HepG2 (cell line): ENCODE measurements around the gene HSPA1B. TPM values are rescaled to one million over a fixed set of nuclear protein-coding genes. Genes with fewer than 3 reads are reported as not detected.

ENCODE experiments used
- BRD4 ChIP-seq: sonication (generic); formaldehyde crosslinking; IDR thresholded peaks from 2 replicates; pipeline ENCODE4 v1.4.0; 2020; ENCODE audit warnings: missing genetic modification reagents
- CREB1 ChIP-seq, 2 experiments: fragments of 450-650 bp in 1 of 2; IDR thresholded peaks; 2 replicates each; pipeline ENCODE4 v1.6.1; 2016 to 2017; ENCODE audit warnings: control low read depth in 1 of 2, mild to moderate bottlenecking in 1 of 2, missing compliant biosample characterization in 1 of 2, missing genetic modification characterization in 1 of 2
- GFI1 ChIP-seq: sonication (generic); formaldehyde crosslinking; IDR thresholded peaks from 2 replicates; pipeline ENCODE4 v1.5.0; 2020; ENCODE audit warnings: missing genetic modification reagents, mild to moderate bottlenecking, borderline replicate concordance
- HNRNPUL1 ChIP-seq: fragments of 200-400 bp; formaldehyde crosslinking; IDR thresholded peaks from 2 replicates; pipeline ENCODE4 v1.6.1; 2017; ENCODE audit warnings: low read depth, mild to moderate bottlenecking, low read length, moderate library complexity
- HOXD1 ChIP-seq: sonication (generic); formaldehyde crosslinking; IDR thresholded peaks from 2 replicates; pipeline ENCODE4 v1.5.0; 2020; ENCODE audit warnings: missing genetic modification reagents
- NRL ChIP-seq: sonication (generic); formaldehyde crosslinking; IDR thresholded peaks from 2 replicates; pipeline ENCODE4 v1.5.0; 2020; ENCODE audit warnings: missing genetic modification reagents, mild to moderate bottlenecking, moderate library complexity, borderline replicate concordance
- PAX8 ChIP-seq: sonication (generic); formaldehyde crosslinking; IDR thresholded peaks from 2 replicates; pipeline ENCODE4 v1.8.0; 2022; ENCODE audit warnings: mild to moderate bottlenecking, missing genetic modification reagents, borderline replicate concordance
- PHF21A ChIP-seq: sonication (generic); formaldehyde crosslinking; IDR thresholded peaks from 2 replicates; pipeline ENCODE4 v1.5.0; 2020; ENCODE audit warnings: mild to moderate bottlenecking, missing genetic modification reagents
- THYN1 ChIP-seq: sonication (generic); formaldehyde crosslinking; IDR thresholded peaks from 2 replicates; pipeline ENCODE4 v1.8.1; 2023; ENCODE audit warnings: low read depth, mild to moderate bottlenecking, moderate library complexity, missing genetic modification reagents, borderline replicate concordance
- ZNF317 ChIP-seq: sonication (generic); formaldehyde crosslinking; IDR thresholded peaks from 2 replicates; pipeline ENCODE4 v1.5.0; 2020; ENCODE audit warnings: mild to moderate bottlenecking, missing genetic modification reagents
- ZNF326 ChIP-seq: sonication (generic); formaldehyde crosslinking; IDR thresholded peaks from 2 replicates; pipeline ENCODE4 v1.4.0; 2020; ENCODE audit warnings: missing genetic modification reagents, borderline replicate concordance
- ZNF549 ChIP-seq: sonication (generic); formaldehyde crosslinking; IDR thresholded peaks from 2 replicates; pipeline ENCODE4 v1.5.0; 2020; ENCODE audit warnings: missing genetic modification reagents
- ZNF556 ChIP-seq: sonication (generic); formaldehyde crosslinking; IDR thresholded peaks from 2 replicates; pipeline ENCODE4 v1.4.0; 2020; ENCODE audit warnings: mild to moderate bottlenecking, missing genetic modification reagents, borderline replicate concordance
- ZNF570 ChIP-seq: sonication (generic); formaldehyde crosslinking; IDR thresholded peaks from 2 replicates; pipeline ENCODE4 v1.4.0; 2020; ENCODE audit warnings: mild to moderate bottlenecking, missing genetic modification reagents, borderline replicate concordance
- ZNF589 ChIP-seq: sonication (generic); formaldehyde crosslinking; conservative IDR thresholded peaks from 2 replicates; pipeline ENCODE4 v1.8.0; 2022; ENCODE audit warnings: mild to moderate bottlenecking, moderate library complexity, missing genetic modification reagents
- polyA plus RNA-seq, 8 experiments: library from polyadenylated mRNA; depleted of rRNA in 3 of 8; stranded (reverse) in 7 of 8; unstranded in 1 of 8; fragments of >200 nt; fragmentation: Illumina TruSeq in 4 of 8; extraction: Trizol in 4 of 8; gene quantifications; 2 replicates each; pipeline versions ENCODE4 v1.2.1 to v1.2.3, GENCODE V29; 2011 to 2016; ENCODE audit warnings: low read depth in 4 of 8, missing spikeins in 1 of 8, mixed read lengths in 1 of 8; ENCODE audit not compliant: insufficient read depth in 1 of 8
- total RNA-seq, 5 experiments: library from RNA; depleted of rRNA; stranded (reverse); fragments of >200 nt; fragmentation: Illumina TruSeq; extraction: Trizol; gene quantifications; 2 replicates each; pipeline ENCODE4 v1.2.3, GENCODE V29; 2016; ENCODE audit warnings: low read depth in 1 of 5
- TF ChIP-seq, protein P1 (sequence below): sonication (generic); formaldehyde crosslinking; IDR thresholded peaks from 2 replicates; pipeline ENCODE4; 2020; ENCODE audit warnings: missing genetic modification reagents, mild to moderate bottlenecking, borderline replicate concordance
- TF ChIP-seq, protein P2 (sequence below): sonication (generic); formaldehyde crosslinking; IDR thresholded peaks from 2 replicates; pipeline ENCODE4 v1.5.0; 2020; ENCODE audit warnings: mild to moderate bottlenecking, missing genetic modification reagents
- TF ChIP-seq, protein P3 (sequence below): sonication (generic); formaldehyde crosslinking; conservative IDR thresholded peaks from 2 replicates; pipeline ENCODE4 v1.4.0; 2020; ENCODE audit warnings: missing genetic modification reagents
- TF ChIP-seq, protein P4 (sequence below): sonication (generic); formaldehyde crosslinking; IDR thresholded peaks from 2 replicates; pipeline ENCODE4 v1.4.0; 2020; ENCODE audit warnings: mild to moderate bottlenecking, missing genetic modification reagents
- TF ChIP-seq, protein P5 (sequence below): sonication (generic); formaldehyde crosslinking; IDR thresholded peaks from 2 replicates; pipeline ENCODE4 v1.5.0; 2020; ENCODE audit warnings: missing genetic modification reagents, mild to moderate bottlenecking, borderline replicate concordance

HSPA1B gene
- total and polyA plus RNA-seq, 2 of the 13 experiments (the other 11 are each of a cell fraction or from before 2014, with no cell fraction given), result 26.0 to 186 TPM

DNA sequence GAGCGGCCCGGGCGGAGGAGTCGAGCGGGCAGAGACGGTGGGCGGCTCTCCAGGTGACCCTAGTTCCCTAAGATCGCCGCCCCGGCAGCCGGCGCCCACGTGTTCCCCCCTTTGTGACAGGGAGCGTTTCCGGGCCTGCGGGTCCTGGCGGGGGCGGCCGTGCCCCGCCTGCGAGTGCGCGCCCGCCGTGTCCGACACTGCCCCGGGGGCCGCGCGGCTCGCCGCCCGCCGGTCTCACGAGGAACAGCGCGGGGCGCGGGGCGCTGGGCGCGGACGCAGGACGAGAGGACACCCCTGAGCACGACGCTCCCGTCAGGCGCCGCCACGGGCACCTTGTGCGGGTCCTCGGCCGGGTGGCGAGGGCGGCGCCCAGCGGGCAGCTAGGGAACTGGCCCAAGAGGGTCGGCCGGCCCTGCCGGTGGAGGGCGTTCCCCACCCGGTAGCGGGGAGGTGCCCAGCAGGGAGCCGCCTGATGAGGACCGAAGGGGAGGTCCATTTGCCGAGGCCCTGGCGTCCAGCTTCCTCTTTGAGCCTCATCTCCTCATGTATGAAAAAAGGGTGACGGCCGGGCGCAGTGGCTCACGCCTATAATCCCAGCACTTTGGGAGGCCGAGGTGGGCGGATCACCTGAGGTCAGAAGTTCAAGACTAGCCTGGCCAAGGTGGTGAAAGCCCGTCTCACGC is 31.8 kb upstream of the HSPA1B start, which contains the start of gene VARS1 (continued):
- TF ChIP-seq, protein P1, sequence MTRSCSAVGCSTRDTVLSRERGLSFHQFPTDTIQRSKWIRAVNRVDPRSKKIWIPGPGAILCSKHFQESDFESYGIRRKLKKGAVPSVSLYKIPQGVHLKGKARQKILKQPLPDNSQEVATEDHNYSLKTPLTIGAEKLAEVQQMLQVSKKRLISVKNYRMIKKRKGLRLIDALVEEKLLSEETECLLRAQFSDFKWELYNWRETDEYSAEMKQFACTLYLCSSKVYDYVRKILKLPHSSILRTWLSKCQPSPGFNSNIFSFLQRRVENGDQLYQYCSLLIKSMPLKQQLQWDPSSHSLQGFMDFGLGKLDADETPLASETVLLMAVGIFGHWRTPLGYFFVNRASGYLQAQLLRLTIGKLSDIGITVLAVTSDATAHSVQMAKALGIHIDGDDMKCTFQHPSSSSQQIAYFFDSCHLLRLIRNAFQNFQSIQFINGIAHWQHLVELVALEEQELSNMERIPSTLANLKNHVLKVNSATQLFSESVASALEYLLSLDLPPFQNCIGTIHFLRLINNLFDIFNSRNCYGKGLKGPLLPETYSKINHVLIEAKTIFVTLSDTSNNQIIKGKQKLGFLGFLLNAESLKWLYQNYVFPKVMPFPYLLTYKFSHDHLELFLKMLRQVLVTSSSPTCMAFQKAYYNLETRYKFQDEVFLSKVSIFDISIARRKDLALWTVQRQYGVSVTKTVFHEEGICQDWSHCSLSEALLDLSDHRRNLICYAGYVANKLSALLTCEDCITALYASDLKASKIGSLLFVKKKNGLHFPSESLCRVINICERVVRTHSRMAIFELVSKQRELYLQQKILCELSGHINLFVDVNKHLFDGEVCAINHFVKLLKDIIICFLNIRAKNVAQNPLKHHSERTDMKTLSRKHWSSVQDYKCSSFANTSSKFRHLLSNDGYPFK (CRISPR knock-in tag), result no peak; the same call in 1 of the 2 replicates
- TF ChIP-seq ZNF570 (CRISPR knock-in tag), result no peak
- TF ChIP-seq ZNF317 (CRISPR knock-in tag), result 0 out of 2 replicates have a peak, but pooled peaks have one; percentile 46
- no peak for TF ChIP-seq ZNF326
- no peak for TF ChIP-seq HNRNPUL1
- TF ChIP-seq, protein P2, sequence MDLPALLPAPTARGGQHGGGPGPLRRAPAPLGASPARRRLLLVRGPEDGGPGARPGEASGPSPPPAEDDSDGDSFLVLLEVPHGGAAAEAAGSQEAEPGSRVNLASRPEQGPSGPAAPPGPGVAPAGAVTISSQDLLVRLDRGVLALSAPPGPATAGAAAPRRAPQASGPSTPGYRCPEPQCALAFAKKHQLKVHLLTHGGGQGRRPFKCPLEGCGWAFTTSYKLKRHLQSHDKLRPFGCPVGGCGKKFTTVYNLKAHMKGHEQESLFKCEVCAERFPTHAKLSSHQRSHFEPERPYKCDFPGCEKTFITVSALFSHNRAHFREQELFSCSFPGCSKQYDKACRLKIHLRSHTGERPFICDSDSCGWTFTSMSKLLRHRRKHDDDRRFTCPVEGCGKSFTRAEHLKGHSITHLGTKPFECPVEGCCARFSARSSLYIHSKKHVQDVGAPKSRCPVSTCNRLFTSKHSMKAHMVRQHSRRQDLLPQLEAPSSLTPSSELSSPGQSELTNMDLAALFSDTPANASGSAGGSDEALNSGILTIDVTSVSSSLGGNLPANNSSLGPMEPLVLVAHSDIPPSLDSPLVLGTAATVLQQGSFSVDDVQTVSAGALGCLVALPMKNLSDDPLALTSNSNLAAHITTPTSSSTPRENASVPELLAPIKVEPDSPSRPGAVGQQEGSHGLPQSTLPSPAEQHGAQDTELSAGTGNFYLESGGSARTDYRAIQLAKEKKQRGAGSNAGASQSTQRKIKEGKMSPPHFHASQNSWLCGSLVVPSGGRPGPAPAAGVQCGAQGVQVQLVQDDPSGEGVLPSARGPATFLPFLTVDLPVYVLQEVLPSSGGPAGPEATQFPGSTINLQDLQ (CRISPR knock-in tag), result 0 out of 2 replicates have a peak, but pooled peaks have one; percentile 16
- peak; percentile 78 for TF ChIP-seq HOXD1 (CRISPR knock-in tag)
- no peak; the same call in 1 of the 2 replicates for TF ChIP-seq CREB1 (IDR thresholded peaks at IDR 0.05)
- TF ChIP-seq CREB1 (CRISPR knock-in tag; IDR thresholded peaks at IDR 0.05), result no peak
- no peak; the same call in 1 of the 2 replicates for TF ChIP-seq ZNF556 (CRISPR knock-in tag)
- TF ChIP-seq, protein P3, sequence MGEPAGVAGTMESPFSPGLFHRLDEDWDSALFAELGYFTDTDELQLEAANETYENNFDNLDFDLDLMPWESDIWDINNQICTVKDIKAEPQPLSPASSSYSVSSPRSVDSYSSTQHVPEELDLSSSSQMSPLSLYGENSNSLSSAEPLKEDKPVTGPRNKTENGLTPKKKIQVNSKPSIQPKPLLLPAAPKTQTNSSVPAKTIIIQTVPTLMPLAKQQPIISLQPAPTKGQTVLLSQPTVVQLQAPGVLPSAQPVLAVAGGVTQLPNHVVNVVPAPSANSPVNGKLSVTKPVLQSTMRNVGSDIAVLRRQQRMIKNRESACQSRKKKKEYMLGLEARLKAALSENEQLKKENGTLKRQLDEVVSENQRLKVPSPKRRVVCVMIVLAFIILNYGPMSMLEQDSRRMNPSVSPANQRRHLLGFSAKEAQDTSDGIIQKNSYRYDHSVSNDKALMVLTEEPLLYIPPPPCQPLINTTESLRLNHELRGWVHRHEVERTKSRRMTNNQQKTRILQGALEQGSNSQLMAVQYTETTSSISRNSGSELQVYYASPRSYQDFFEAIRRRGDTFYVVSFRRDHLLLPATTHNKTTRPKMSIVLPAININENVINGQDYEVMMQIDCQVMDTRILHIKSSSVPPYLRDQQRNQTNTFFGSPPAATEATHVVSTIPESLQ (CRISPR knock-in tag), result no peak
- TF ChIP-seq THYN1 (CRISPR knock-in tag), result no peak
- 0 out of 2 replicates have a peak, but pooled peaks have one; percentile 46 for TF ChIP-seq GFI1 (CRISPR knock-in tag)
- peak; percentile 59 for TF ChIP-seq NRL
- TF ChIP-seq, protein P4, sequence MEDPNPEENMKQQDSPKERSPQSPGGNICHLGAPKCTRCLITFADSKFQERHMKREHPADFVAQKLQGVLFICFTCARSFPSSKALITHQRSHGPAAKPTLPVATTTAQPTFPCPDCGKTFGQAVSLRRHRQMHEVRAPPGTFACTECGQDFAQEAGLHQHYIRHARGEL (CRISPR knock-in tag), result peak; percentile 98
- no peak for TF ChIP-seq ZNF549 (CRISPR knock-in tag)
- no peak for TF ChIP-seq ZNF589 (CRISPR knock-in tag)
- TF ChIP-seq, protein P5, sequence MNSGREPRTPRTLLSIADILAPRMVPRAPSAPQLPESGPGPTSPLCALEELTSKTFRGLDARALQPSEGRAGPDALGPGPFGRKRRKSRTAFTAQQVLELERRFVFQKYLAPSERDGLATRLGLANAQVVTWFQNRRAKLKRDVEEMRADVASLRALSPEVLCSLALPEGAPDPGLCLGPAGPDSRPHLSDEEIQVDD (CRISPR knock-in tag), result peak; percentile 8; the same call in 1 of the 2 replicates
- TF ChIP-seq PHF21A (CRISPR knock-in tag), result peak; percentile 82
- no peak; the same call in 1 of the 2 replicates for TF ChIP-seq PAX8 (CRISPR knock-in tag)
- no peak; the same call in 1 of the 2 replicates for TF ChIP-seq BRD4 (CRISPR knock-in tag)
